ENCODE data around the gene MOSMO. TPM values are rescaled to one million over a fixed set of nuclear protein-coding genes. Genes with fewer than 3 reads are reported as not detected.

Gene MOSMO
- total and polyA plus RNA-seq, 2 donors (not counting 3 experiments of a cell fraction or from before 2014, with no cell fraction given) = 15.9 to 22.0 TPM

GRCh38 chr16:22014271-22014873 is 6.5 kb downstream of the MOSMO start:
- no peak for FAIRE-seq
- no peak for TF ChIP-seq FOS (IDR thresholded peaks at IDR 0.05; ENCODE audit: borderline replicate concordance, insufficient read depth, low read length)

DNA sequence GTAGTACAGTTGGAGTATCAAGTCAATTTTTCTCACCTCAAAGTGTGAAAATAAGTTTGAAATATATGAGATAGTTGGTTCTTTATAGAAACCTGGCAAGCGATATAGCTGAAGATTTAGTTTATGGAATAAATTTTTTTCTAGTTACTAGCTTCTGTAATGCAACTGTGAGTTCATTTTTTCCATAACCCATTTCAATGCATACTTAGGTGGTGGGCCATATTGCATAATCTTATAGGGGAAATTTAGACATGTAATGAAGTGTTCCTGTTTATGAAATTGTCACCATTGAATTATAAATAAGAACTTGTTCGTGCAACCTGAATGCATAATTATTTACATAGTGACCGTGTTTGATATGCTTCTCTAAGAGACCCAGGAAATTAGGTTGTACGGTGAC is 9.0 kb downstream of the MOSMO start:
- no peak for FAIRE-seq
- no TSS peak for BruUV-seq (replicated peaks)
- H3K79me2 ChIP-seq (ENCODE audit: control insufficient read depth, insufficient read depth, low read length) = peaks cover 95% of the 10 kb centered on the region
- no peak overlapping the region for H3K9ac ChIP-seq (replicated peaks; ENCODE audit: extremely low read depth, insufficient read depth, low read length)
- ChIA-PET POLR2A (no interaction called here), CTCF (interaction anchor here (1.0 to 27.0 kb wide), 7 partner anchors 9 to 171 kb away, joined by 3 to 994 read pairs (median 4); partner anchors contain the start of gene MOSMO)
- no peaks in the 10 kb centered on the region for H3K27me3 ChIP-seq (ENCODE audit: control insufficient read depth in 2 of 2, insufficient read depth in 2 of 2, low read length in 2 of 2)
- TF ChIP-seq GATA2 (IDR thresholded peaks at IDR 0.05; ENCODE audit: insufficient read depth, insufficient read length, low read depth, low read length) (no peak), JUN (IDR thresholded peaks at IDR 0.05; ENCODE audit: borderline replicate concordance, insufficient read depth, insufficient read length, low read depth) (no peak), POLR2AphosphoS5 (IDR thresholded peaks at IDR 0.05; ENCODE audit: insufficient read depth, low read depth, low read length) (no peak), MYC (IDR thresholded peaks at IDR 0.05; ENCODE audit: low read depth, low read length) (no peak), MAX (IDR thresholded peaks at IDR 0.05; ENCODE audit: insufficient read depth, insufficient read length) (no peak), CTCF (IDR thresholded peaks at IDR 0.05; ENCODE audit: extremely low read depth in 1 of 2, insufficient read depth in 1 of 2, low read depth in 1 of 2, low read length in 2 of 2) (no peak)
- H3K36me3 ChIP-seq (ENCODE audit: control insufficient read depth in 2 of 2, extremely low read depth in 1 of 2, insufficient read depth in 2 of 2, low read length in 2 of 2) = no peaks in the 10 kb centered on the region
- peaks cover 14% of the 10 kb centered on the region for H3K4me1 ChIP-seq (ENCODE audit: control insufficient read depth, extremely low read depth, insufficient read depth, low read length)
- H3K4me3 ChIP-seq (replicated peaks in 1 of 3; ENCODE audit: insufficient read depth in 1 of 3, low read depth in 1 of 3, low read length in 3 of 3) = no peak overlapping the region
- no peaks in the 10 kb centered on the region for H3K9me3 ChIP-seq (replicated peaks; ENCODE audit: control insufficient read depth, insufficient read depth, low read length)
- H2AFZ ChIP-seq (ENCODE audit: low read depth, low read length) = no peak overlapping the region
- H3K9me1 ChIP-seq (replicated peaks; ENCODE audit: control insufficient read depth, extremely low read depth, insufficient read depth, low read length) = no peaks in the 10 kb centered on the region
- intact Hi-C loops (cut with micrococcal nuclease) (no loop called here), dilution Hi-C loops (cut with MboI; ENCODE audit: extremely low pct_ligation_motif_present, low sequenced_read_pairs) (no loop called here)
- H3K4me2 ChIP-seq (ENCODE audit: insufficient read depth, low read length) = no peak overlapping the region
- H4K20me1 ChIP-seq (replicated peaks; ENCODE audit: control insufficient read depth, extremely low read depth, insufficient read depth, low read length) = peaks cover 11% of the 10 kb centered on the region
- DNase-seq (ENCODE audit: low read depth, low spot score) = no peak
- H3K27ac ChIP-seq (ENCODE audit: insufficient read depth, low read depth, low read length) = no peak overlapping the region

More at GRCh38 chr16:22014271-22014873, 6.5 kb downstream of the MOSMO start:
- peaks cover 22% of the 10 kb centered on the region for H3K4me1 ChIP-seq (ENCODE audit: control insufficient read depth, extremely low read depth, insufficient read depth, low read length)
- H3K4me2 ChIP-seq (ENCODE audit: insufficient read depth, low read length) = no peak overlapping the region
- no peaks in the 10 kb centered on the region for H3K9me3 ChIP-seq (replicated peaks; ENCODE audit: control insufficient read depth, insufficient read depth, low read length)
- no peak overlapping the region for H3K27ac ChIP-seq (ENCODE audit: insufficient read depth, low read depth, low read length)
- DNase-seq (ENCODE audit: low read depth, low spot score) = no peak
- CTCF ChIA-PET = interaction anchor here (27.0 kb wide), 1 partner anchor 64 kb away, joined by 994 read pairs; no protein-coding TSS in a partner anchor
- no peak overlapping the region for H3K4me3 ChIP-seq (replicated peaks in 1 of 3; ENCODE audit: insufficient read depth in 1 of 3, low read depth in 1 of 3, low read length in 3 of 3)
- dilution Hi-C loops (cut with MboI; ENCODE audit: extremely low pct_ligation_motif_present, low sequenced_read_pairs) = no loop called here
- H3K79me2 ChIP-seq (ENCODE audit: control insufficient read depth, insufficient read depth, low read length) = peaks cover 99% of the 10 kb centered on the region
- no peaks in the 10 kb centered on the region for H3K27me3 ChIP-seq (ENCODE audit: control insufficient read depth in 2 of 2, insufficient read depth in 2 of 2, low read length in 2 of 2)
- POLR2A ChIA-PET = no interaction called here
- no peak overlapping the region for H2AFZ ChIP-seq (ENCODE audit: low read depth, low read length)
- no peaks in the 10 kb centered on the region for H3K9me1 ChIP-seq (replicated peaks; ENCODE audit: control insufficient read depth, extremely low read depth, insufficient read depth, low read length)
- peaks cover 14% of the 10 kb centered on the region for H4K20me1 ChIP-seq (replicated peaks; ENCODE audit: control insufficient read depth, extremely low read depth, insufficient read depth, low read length)
- no peaks in the 10 kb centered on the region for H3K36me3 ChIP-seq (ENCODE audit: control insufficient read depth in 2 of 2, extremely low read depth in 1 of 2, insufficient read depth in 2 of 2, low read length in 2 of 2)
- H3K9ac ChIP-seq (replicated peaks; ENCODE audit: extremely low read depth, insufficient read depth, low read length) = no peak overlapping the region
- intact Hi-C loops (cut with micrococcal nuclease) = no loop called here
- no TSS peak for BruUV-seq (replicated peaks)

All from endothelial cell of umbilical vein (primary cell).